HG03060 (cell line): ENCODE measurements around the gene FAM163B.

Experiments used
- ATAC-seq: cut with Tn5 transposase; IDR thresholded peaks from one replicate; pipeline ENCODE4 v1.9.1; 2021; ENCODE audit warnings: low read depth, moderate number of reproducible peaks; ENCODE audit not compliant: unreplicated experiment

FAM163B gene

GRCh38 chr9:133584559-133585476 is 24.4 kb downstream of the FAM163B start:
- ATAC-seq: no peak

GRCh38 chr9:133584167-133584558 is 25.0 kb downstream of the FAM163B start:
- no peak for ATAC-seq

GRCh38 chr9:133583586-133583985 is 25.6 kb downstream of the FAM163B start:
- ATAC-seq: no peak

- ATAC-seq: no peak
Observed at GRCh38 chr9:133583111-133583510, 26.1 kb downstream of the FAM163B start.

GRCh38 chr9:133582501-133583045 is 26.6 kb downstream of the FAM163B start:
- no peak for ATAC-seq

- no peak for ATAC-seq
Observed at GRCh38 chr9:133581513-133582343, 27.5 kb downstream of the FAM163B start.

- ATAC-seq: no peak
Observed at GRCh38 chr9:133581011-133581410, 28.2 kb downstream of the FAM163B start.

- no peak for ATAC-seq
Observed at GRCh38 chr9:133580419-133580738, 28.8 kb downstream of the FAM163B start.

- ATAC-seq: no peak
Observed at GRCh38 chr9:133579601-133580418, 29.4 kb downstream of the FAM163B start.

- ATAC-seq: no peak
Observed at GRCh38 chr9:133578524-133579441, 30.4 kb downstream of the FAM163B start.

GRCh38 chr9:133577737-133578112 is 31.5 kb downstream of the FAM163B start:
- no peak for ATAC-seq

- no peak for ATAC-seq
Observed at GRCh38 chr9:133576875-133577736, 32.1 kb downstream of the FAM163B start.

GRCh38 chr9:133576031-133576874 is 32.9 kb downstream of the FAM163B start:
- no peak for ATAC-seq

GRCh38 chr9:133575186-133576030 is 33.8 kb downstream of the FAM163B start:
- no peak for ATAC-seq

- ATAC-seq: no peak
Observed at GRCh38 chr9:133574771-133575170, 34.4 kb downstream of the FAM163B start.

- no peak for ATAC-seq
Observed at GRCh38 chr9:133573791-133574515, 35.2 kb downstream of the FAM163B start.
